Dendritic cell treated with granulocyte-macrophage colony-stimulating factor and Interleukin-4, amounts not matched to agents 40 ng/mL and 50 ng/mL, for 4 days (primary cell): ENCODE results near the gene RHEBL1.
A peak's percentile ranks its signal among the peaks of the same experiment; 100 is the strongest.

Experiments used
- H3K27ac Mint-ChIP-seq: one replicate; pipeline ENCODE4 v1.8.0; 2022; ENCODE audit warnings: mild to moderate bottlenecking, mixed read lengths
- H3K27me3 Mint-ChIP-seq: one replicate; pipeline ENCODE4 v1.8.0; 2022; ENCODE audit warnings: mild to moderate bottlenecking, mixed read lengths
- H3K36me3 Mint-ChIP-seq: one replicate; pipeline ENCODE4 v1.8.0; 2022; ENCODE audit warnings: low read depth, mixed read lengths
- H3K4me1 Mint-ChIP-seq: one replicate; pipeline ENCODE4 v1.8.0; 2022; ENCODE audit warnings: low read depth, mixed read lengths
- H3K4me3 Mint-ChIP-seq: one replicate; pipeline ENCODE4 v1.8.0; 2022; ENCODE audit warnings: mild to moderate bottlenecking, moderate library complexity, mixed read lengths
- H3K9me3 Mint-ChIP-seq: one replicate; pipeline ENCODE4 v1.8.0; 2022; ENCODE audit warnings: mixed read lengths
- intact Hi-C: fragments of 100-400 bp; cut with micrococcal nuclease; formaldehyde crosslinking; loops from one replicate; pipeline ENCODE4 v1.15.0; 2022

RHEBL1 gene

DNA sequence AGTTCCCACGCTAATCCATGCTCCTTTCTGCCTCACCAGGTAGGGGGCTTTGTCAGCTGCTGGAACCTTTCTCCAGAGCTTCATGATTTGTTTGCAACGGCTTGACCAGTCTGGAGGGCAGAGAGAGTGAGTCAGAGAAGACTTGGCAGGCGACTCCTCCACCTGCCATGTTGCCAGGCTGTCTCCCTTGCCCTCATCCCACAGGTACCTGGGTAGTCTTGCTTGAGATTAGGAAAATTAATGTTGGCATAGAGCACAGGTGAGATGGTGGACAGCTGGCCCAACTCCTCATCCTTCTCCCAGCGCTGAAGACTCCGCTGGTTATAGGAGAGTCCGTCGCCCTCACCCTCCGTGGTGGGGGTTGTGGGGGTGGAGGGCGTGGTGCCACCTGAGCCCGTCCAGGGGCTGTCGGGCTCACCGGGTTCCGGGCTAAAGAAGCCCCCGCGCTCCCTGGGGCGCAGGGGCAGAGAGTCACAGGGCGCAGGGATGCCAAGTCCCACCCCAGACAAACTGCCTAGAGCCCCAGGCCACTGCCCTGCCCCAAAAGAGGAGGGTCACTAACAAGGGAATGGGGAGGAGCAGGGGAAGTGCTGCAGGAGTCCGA lies 27.8 kb downstream of the RHEBL1 start:
- Mint-ChIP-seq H3K27me3 (no peaks in the 10 kb centered on the region), H3K9me3 (no peaks in the 10 kb centered on the region), H3K36me3 (peaks cover 100% of the 10 kb centered on the region)

DNA sequence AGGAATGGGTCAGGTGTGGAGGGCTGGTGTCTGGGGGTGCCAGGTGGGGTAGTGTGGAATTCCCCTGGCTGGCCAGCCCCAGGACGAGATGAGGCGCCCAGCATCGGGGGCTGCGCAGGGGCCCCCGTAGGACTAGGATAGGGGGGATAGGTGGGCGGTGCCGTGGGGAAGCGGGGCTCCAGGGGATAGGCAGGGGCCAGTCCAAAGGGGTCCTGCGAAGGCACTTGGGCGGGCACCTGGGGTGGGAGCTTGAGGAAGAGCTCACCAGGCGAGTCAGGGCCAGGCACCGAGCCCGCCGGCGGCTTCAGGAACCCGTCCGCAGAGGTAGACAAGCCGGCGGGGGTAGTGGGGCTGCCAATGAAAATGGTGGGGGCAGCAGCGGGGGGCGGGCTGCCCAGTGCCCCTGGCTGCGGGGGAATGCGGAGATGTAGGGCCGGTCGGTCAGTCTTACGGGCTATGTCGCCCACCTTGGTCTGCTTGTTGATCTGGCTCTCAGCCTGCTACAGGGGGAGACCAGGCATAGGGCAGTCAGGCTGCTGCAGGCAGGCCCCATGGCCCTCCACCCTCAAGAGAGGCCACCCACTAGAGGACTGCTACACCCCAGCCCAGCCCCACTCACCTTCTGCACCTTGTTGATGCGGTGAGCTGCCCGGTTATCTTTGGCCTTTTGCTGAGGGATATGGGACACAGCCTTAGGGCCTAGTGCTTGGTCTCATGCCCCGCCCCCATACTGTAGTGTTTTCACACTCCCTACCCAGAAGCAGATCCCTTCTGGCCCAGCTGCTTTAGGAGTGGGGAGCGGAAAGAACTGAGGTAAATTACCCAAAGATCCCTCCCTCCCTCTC lies 28.5 kb downstream of the RHEBL1 start:
- H3K27ac Mint-ChIP-seq: no peak overlapping the region
- intact Hi-C loops: no loop called here
- H3K36me3 Mint-ChIP-seq: peaks cover 100% of the 10 kb centered on the region
- no peaks in the 10 kb centered on the region for H3K9me3 Mint-ChIP-seq
- no peaks in the 10 kb centered on the region for H3K27me3 Mint-ChIP-seq
- H3K4me1 Mint-ChIP-seq: no peaks in the 10 kb centered on the region
- H3K4me3 Mint-ChIP-seq: no peak overlapping the region

More for the DNA sequence above, 27.8 kb downstream of the RHEBL1 start:
- no peak overlapping the region for H3K4me3 Mint-ChIP-seq
- H3K4me1 Mint-ChIP-seq: no peaks in the 10 kb centered on the region
- intact Hi-C loops: no loop called here
- H3K27ac Mint-ChIP-seq: peak overlapping the region; percentile 14

DNA sequence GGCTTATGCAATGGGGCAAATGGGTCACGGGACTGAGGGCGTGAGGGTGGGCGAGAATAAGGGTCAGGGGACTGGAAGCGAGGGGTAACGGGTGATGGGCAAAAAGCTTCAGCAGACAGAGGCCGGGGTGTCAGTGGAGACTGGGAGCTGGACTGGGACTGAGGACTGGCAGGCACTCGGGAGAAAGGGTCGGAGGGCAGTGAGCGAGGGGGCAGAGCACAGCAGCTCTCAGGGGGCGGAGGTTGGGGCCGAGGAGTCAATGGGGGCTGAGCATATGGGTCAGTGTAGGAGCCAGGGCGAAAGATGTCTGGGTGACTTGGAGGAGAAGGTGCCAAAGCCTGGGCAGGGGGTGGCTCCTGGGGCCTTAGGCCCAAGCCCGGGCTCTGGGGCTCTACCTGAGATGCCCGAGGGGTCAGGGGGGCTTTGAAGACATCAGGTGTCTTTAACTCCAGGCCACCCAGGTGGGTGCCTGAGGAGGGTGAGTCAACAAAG lies 29.4 kb downstream of the RHEBL1 start:
- H3K9me3 Mint-ChIP-seq: no peaks in the 10 kb centered on the region
- intact Hi-C loops: no loop called here
- no peaks in the 10 kb centered on the region for H3K4me1 Mint-ChIP-seq
- H3K27ac Mint-ChIP-seq: no peak overlapping the region
- no peaks in the 10 kb centered on the region for H3K27me3 Mint-ChIP-seq
- H3K36me3 Mint-ChIP-seq: peaks cover 100% of the 10 kb centered on the region
- H3K4me3 Mint-ChIP-seq: no peak overlapping the region

DNA sequence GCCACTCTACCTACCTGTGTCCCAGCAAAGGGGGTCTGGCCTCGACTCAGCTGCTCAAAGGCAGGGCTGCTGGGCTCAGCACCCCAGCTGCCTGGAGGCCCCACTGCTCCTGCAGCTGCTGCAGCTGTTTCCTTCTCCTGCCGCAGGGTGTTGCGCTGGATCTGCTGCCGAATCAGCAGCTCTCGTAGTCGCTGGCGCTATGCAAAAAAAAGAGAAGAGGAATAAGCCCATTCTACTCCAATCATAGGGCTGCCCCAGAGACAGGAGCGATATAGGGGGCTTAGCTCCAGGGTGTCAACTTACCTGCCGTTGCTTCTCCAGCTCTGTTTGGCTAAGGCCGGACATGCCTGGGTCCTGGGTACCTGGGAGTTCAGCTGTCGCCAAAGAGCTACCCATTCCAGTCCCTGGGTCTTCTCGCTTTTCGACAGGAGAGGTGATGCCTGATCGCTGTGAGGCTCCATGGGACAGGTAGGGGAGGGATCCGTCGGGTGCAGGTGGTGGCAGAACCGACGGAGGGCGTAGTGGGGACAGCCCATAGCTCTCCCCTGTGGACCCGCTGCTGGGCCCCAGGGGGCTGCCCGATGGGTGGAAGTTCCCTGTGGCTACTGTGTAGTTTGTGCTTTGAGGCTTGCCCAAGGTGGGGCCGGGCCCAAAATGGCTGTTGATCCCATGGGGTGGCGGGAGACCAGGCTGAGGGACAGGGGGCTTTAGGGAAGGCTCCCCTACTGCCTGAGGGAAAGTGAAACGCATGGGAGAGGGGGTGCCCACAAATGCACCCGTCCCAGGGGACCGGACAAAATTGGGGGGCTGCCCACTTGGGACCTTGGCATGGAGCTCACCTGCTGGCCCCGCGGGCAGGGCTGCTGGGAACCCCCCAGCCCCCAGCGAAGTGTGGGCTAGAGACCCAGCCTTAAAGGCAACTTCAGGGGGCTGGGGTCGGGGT lies 30.1 kb downstream of the RHEBL1 start:
- H3K9me3 Mint-ChIP-seq: no peaks in the 10 kb centered on the region
- intact Hi-C loops: no loop called here
- no peak overlapping the region for H3K4me3 Mint-ChIP-seq
- H3K36me3 Mint-ChIP-seq: peaks cover 100% of the 10 kb centered on the region
- no peak overlapping the region for H3K27ac Mint-ChIP-seq
- H3K27me3 Mint-ChIP-seq: no peaks in the 10 kb centered on the region
- no peaks in the 10 kb centered on the region for H3K4me1 Mint-ChIP-seq

DNA sequence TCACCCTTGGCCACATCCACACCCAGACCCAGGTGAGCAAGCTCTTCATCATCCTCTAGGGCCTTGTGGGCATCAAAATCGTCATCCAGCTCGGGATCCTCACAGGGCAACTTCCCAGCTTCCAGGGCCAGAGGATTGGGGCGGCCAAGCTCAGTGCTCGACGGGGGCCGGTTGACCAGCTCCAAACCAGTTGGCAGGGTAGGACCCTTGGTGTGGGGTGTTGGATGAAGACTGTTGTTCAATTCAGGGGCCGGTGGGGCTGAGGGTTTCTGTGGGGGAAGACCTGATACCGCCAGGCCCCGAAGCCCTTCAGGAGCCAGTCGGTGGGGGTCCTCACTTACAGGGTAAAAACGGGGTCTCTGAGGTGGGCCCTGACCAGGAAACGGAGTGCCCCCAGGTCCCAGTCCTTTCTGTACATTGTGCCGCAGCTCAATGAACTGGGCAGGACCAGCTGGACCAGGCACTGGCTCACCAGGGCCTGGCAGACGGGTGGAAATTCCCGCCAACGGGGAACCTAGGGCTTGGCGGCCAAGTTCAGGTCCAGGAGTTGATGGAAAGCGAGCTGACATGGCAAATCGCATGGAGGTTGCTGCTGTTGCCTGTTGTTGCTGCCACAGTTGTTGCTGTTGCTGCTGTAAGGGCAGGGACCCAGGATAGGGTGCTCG lies 31.4 kb downstream of the RHEBL1 start:
- no peaks in the 10 kb centered on the region for H3K9me3 Mint-ChIP-seq
- intact Hi-C loops: no loop called here
- peaks cover 100% of the 10 kb centered on the region for H3K36me3 Mint-ChIP-seq
- H3K27me3 Mint-ChIP-seq: no peaks in the 10 kb centered on the region
- H3K4me1 Mint-ChIP-seq: no peaks in the 10 kb centered on the region
- no peak overlapping the region for H3K27ac Mint-ChIP-seq
- no peak overlapping the region for H3K4me3 Mint-ChIP-seq

DNA sequence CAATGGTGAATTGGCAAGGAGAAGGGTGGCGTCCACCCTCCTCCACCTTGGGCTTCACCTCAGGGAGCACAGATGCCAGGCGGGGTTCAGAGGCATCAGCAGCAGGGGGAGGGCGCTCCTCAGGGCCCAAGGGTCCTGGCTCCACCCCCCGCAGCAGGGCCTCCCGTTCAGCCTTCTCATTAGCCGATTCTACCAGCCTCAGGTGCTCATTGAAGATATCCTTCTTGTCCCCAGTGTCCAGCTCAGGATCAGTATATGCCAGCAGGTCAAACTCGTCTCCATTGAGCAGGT lies 31.9 kb downstream of the RHEBL1 start:
- Mint-ChIP-seq H3K36me3 (peaks cover 100% of the 10 kb centered on the region), H3K4me1 (no peaks in the 10 kb centered on the region), H3K27me3 (no peaks in the 10 kb centered on the region), H3K4me3 (no peak overlapping the region), H3K9me3 (no peaks in the 10 kb centered on the region), H3K27ac (no peak overlapping the region)
- intact Hi-C loops: no loop called here

DNA sequence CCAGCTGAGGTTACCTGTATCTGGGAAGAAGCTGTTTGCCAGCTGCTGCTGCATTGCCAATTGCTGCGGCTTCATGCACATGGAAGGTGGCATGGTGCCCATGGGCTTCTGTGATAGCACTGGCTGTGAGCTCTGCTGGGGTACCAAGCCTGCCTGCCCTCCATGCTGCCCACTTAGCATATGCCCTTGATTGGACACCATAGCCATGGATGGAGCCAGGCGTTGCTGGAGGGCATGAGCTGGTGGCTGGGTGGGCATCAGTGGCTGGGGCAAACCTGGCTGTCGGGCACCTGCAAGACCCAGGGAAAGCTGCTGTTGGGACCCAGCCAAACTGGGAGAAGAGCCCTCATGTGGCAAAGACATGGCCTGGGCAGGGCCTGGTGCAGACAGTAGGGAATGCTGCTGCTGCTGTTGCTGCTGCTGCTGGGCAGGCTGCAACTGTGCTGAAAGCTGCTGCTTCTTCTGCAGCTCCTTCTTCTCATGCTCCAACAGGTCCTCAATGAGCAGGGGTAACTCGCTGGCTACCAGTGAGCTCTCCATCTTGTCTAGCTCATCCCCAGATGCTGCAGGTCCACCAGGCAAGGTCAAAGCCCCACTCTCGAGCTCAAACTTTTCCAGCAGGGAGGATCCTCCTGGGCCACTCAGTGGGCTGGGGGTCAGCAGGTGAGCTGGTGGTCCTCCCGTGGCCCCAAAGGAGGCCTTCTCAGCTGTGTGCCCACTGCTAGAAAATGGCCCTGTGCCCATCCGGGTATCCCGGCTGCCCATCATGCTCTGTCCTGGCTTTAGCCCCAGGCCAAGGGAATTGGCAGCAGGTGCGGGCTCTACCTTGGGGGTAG lies 32.5 kb downstream of the RHEBL1 start:
- no peaks in the 10 kb centered on the region for H3K27me3 Mint-ChIP-seq
- H3K36me3 Mint-ChIP-seq: peaks cover 100% of the 10 kb centered on the region

DNA sequence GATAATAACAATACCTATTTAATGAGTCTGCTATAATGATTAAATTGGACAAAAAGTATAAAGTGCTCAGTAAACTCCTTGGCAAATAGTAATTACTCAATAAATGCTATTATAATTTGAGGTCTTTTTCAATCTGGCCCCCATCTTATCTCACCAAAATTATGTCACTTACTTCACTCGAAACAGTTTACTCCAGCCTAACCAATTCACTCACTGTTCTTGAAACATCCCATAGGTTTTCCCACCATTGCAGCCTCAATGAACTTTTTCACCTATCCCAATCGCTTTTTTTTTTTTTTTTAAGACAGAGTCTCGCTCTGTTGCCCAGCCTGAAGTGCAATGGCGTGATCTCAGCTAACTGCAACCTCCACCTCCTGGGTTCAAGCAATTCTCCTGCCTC lies 33.8 kb downstream of the RHEBL1 start:
- no peak overlapping the region for H3K27ac Mint-ChIP-seq
- no peaks in the 10 kb centered on the region for H3K9me3 Mint-ChIP-seq
- H3K4me1 Mint-ChIP-seq: peaks cover 6% of the 10 kb centered on the region
- intact Hi-C loops: no loop called here
- no peaks in the 10 kb centered on the region for H3K27me3 Mint-ChIP-seq
- no peak overlapping the region for H3K4me3 Mint-ChIP-seq
- H3K36me3 Mint-ChIP-seq: peaks cover 100% of the 10 kb centered on the region

More for the DNA sequence above, 32.5 kb downstream of the RHEBL1 start:
- intact Hi-C loops: no loop called here
- H3K27ac Mint-ChIP-seq: no peak overlapping the region
- no peak overlapping the region for H3K4me3 Mint-ChIP-seq
- no peaks in the 10 kb centered on the region for H3K4me1 Mint-ChIP-seq
- no peaks in the 10 kb centered on the region for H3K9me3 Mint-ChIP-seq

DNA sequence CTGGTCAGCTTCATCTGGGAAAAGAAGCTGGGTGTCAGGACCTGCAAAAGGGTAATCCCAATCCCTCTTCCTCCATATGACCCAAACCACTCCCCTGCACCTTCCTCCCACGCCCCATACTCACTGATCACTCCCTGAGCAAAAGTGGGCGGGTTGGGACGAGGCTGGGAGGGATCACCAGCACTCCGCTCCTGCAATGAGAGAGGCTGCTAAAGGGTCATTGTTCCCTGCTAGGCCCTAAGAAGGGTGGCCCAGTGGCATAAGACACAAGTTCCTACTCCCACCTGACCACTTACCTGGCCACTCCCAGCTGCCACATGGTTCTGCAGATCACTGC lies 35.5 kb downstream of the RHEBL1 start:
- Mint-ChIP-seq H3K36me3 (peaks cover 100% of the 10 kb centered on the region), H3K27ac (no peak overlapping the region)
- intact Hi-C loops: no loop called here

DNA sequence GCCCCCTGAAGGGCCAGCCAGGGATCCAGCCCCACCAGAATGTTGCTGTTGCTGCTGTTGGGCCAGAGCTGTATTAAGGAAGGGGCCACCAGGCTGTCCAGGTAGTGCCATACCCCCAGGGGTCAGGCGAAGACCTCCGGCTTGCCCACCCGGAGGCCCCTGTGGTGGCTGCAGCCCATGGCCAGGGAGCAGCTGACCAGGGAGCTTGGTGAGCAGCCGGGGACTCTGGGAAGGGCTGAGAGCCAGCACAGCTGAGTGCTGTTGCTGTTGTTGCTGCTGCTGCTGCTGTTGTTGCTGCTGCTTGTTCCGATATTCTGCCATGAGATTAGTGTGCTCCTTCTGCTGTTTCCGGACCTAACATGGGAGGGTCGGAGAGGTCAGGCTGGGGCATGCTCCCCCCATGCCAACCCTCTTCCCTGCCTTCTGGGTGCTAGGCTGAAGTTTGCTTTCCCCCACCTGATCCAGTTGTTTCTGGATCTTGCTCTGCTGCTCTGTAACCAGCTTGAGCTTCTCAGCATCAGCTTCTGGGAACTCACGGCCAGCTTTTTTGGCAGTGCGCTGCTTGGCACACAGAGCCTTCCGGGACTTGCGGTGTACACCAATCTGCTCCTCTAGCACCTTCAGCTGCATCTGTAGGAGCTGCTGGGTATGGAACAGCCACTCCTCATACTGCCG lies 36.0 kb downstream of the RHEBL1 start:
- Mint-ChIP-seq H3K4me1 (peaks cover 11% of the 10 kb centered on the region), H3K27me3 (no peaks in the 10 kb centered on the region), H3K9me3 (no peaks in the 10 kb centered on the region), H3K27ac (no peak overlapping the region), H3K36me3 (peaks cover 100% of the 10 kb centered on the region), H3K4me3 (no peak overlapping the region)
- intact Hi-C loops: no loop called here

More for the DNA sequence above, 35.5 kb downstream of the RHEBL1 start:
- Mint-ChIP-seq H3K27me3 (no peaks in the 10 kb centered on the region), H3K4me3 (no peak overlapping the region), H3K4me1 (peaks cover 11% of the 10 kb centered on the region), H3K9me3 (no peaks in the 10 kb centered on the region)

DNA sequence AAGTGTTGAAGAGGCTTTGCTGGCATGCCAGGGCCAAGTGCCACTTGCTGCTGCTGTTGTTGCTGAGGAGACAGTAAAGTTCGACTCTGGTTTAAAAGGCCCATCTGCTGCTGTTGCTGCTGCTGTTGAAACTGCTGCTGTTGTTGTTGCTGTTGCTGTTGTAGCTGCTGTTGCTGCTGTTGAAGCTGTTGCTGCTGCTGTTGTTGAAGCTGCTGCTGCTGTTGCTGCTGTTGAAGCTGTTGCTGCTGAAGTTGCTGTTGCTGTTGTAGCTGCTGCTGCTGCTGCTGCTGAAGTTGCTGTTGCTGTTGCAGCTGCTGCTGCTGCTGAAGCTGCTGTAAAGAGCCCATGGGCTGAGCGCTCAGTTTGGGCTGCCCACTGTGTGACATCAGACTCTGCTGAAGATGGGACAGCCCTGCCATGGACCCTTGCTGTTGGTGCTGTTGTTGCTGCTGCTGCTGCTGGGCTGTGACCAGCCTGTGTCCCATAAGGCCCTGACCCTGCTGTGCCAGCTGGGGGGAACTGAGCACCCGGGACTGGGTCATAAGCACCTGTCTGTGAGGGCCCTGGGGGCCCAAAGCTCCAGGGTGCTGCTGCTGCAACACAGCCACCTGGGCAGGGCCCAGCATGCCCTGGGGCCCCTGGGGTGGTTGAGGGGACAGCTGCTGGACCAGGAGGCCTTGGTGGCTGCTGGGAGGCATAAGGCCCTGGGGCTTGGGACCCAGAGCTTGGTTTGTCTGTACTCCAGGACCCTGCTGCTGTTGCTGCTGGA lies 36.9 kb downstream of the RHEBL1 start:
- Mint-ChIP-seq H3K9me3 (no peaks in the 10 kb centered on the region), H3K4me3 (no peak overlapping the region), H3K36me3 (peaks cover 100% of the 10 kb centered on the region), H3K27ac (no peak overlapping the region), H3K4me1 (peaks cover 19% of the 10 kb centered on the region), H3K27me3 (no peaks in the 10 kb centered on the region)
- intact Hi-C loops: no loop called here

DNA sequence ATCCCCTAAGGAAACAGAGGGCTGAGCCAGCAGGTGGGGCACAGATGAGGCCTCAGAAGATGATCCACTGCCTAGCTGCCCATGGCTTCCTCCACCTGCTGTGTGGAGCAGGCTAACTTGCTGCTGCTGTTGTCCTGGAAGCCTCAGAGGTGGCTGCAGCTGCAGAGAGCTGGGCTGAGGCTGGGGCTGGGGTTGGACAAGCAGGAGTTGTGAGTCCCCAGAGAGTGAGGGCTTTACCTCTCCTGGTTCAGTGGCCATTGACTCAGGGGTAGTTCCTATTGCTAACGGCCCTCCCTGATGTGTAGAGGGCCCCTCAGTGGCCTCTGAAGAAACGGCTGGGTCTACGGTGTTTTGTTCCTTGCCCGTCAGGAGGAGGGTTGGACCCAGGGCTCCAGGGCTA lies 37.5 kb downstream of the RHEBL1 start:
- Mint-ChIP-seq H3K36me3 (peaks cover 100% of the 10 kb centered on the region), H3K27ac (no peak overlapping the region), H3K9me3 (no peaks in the 10 kb centered on the region), H3K4me1 (peaks cover 23% of the 10 kb centered on the region), H3K4me3 (no peak overlapping the region), H3K27me3 (no peaks in the 10 kb centered on the region)
- intact Hi-C loops: no loop called here
